GM20000 (cell line): ENCODE data around the gene GLOD5.

Experiments
- DNase-seq: peaks from one replicate; pipeline ENCODE4 v3.0.0; 2012; ENCODE audit warnings: low spot score
- TF ChIP-seq, protein P1 (sequence below): IDR thresholded peaks from 2 replicates; pipeline ENCODE4 v1.5.1; 2012; ENCODE audit warnings: mild to moderate bottlenecking, control low read depth; ENCODE audit errors: extremely low read depth, missing control alignments

Gene GLOD5

DNA sequence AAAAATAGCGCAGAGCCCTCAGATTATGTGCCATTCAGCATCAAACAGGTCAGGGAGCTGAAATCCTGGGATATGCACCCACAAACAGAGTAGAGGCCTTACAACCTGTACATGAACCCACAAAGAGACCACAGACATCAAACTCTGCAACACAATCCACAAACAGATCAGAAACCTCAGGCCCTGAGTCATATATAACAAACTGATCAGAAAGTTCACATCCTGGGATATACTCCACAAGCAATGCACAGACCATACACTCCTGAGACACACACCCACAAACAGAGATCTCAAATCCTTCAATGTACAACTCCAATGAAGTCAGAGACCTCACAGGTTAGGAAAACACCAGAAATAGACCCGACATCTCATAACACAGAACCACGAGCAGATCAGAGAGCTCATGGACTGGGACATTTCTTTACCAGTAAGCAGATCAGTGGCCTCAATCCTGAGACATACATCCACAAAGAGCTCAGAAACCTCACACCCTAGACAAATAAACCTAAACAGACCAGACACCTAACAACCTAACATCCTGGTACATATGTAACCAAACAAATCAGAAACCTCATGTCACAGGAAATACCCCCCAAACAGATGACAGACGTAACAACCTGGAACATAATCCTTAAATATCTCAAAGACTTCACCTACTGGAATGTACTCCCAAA is 40.8 kb upstream of the GLOD5 start:
- DNase-seq, result no peak
- TF ChIP-seq, protein P1, sequence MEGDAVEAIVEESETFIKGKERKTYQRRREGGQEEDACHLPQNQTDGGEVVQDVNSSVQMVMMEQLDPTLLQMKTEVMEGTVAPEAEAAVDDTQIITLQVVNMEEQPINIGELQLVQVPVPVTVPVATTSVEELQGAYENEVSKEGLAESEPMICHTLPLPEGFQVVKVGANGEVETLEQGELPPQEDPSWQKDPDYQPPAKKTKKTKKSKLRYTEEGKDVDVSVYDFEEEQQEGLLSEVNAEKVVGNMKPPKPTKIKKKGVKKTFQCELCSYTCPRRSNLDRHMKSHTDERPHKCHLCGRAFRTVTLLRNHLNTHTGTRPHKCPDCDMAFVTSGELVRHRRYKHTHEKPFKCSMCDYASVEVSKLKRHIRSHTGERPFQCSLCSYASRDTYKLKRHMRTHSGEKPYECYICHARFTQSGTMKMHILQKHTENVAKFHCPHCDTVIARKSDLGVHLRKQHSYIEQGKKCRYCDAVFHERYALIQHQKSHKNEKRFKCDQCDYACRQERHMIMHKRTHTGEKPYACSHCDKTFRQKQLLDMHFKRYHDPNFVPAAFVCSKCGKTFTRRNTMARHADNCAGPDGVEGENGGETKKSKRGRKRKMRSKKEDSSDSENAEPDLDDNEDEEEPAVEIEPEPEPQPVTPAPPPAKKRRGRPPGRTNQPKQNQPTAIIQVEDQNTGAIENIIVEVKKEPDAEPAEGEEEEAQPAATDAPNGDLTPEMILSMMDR, result no peak

DNA sequence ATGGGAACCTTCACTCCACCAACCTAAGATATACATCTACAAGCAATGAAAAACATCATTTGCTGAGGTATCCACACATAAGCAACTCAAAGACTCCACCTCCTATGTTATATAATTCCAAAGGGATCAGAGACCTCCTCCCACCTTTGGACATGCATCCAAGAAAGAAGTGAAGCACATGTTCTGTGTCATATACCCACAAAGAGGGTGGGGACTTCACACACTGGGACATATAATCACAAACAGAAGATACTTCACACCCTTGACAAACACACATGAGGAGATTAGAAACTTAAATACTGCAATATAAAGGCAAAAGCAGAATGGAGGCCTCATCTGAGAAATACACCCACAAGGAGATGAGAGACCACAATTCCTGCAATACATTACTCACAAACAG is 39.6 kb upstream of the GLOD5 start:
- TF ChIP-seq, protein P1, result no peak
- no peak for DNase-seq

DNA sequence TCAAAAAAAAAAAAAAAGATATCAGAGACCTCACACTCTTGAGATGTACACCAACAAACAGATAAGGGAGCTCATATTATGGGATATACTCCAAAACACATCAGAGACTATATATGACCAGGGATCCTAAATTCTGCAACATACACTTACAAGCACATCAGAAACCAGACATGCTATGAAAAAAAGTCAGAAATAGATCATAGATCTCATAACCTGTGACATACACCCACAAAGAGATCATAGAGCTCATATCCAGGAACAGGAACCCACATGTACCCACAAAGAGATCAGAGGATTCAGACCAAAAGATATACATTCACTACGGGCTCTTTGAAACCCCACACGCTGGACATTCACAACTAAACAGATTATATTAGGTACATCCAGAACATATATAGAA is 35.0 kb upstream of the GLOD5 start:
- no peak for DNase-seq
- TF ChIP-seq, protein P1, result no peak

DNA sequence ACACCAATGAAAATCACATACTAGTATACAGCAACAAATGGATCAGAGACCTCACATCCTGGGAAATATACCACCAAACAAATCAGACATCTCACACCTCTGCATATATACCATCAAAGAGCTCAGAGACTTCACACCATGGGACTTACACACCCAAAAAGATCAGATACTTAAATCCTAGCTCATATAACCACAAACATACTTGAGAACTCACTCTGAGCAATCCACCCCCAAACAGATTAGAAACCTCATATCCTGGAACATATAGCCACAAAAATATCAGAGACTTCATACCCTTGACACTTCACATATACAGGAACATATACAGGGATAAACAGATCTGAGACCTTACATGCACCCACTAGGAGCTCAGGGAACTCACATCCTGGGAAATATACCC is 32.9 kb upstream of the GLOD5 start:
- no peak for DNase-seq
- TF ChIP-seq, protein P1, result no peak

DNA sequence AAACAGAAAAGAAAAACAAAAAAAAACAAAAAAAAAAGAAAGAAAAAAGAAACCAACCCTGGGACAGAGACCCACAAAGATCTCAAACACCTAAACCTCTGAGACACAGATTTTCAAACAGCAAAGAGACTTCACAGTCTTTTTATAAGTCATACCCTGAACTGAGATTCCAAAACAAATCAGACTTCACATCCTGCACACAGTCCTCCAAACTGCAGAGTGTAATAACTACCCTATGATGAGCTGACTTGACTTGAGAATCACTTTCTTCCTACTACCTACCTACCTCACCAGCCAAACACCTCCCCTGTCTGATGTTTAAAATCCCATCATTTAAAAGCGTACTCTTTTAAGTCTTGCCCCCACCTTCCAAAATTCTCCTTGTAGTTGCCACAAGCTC is 25.2 kb upstream of the GLOD5 start:
- no peak for DNase-seq
- TF ChIP-seq, protein P1, result no peak

DNA sequence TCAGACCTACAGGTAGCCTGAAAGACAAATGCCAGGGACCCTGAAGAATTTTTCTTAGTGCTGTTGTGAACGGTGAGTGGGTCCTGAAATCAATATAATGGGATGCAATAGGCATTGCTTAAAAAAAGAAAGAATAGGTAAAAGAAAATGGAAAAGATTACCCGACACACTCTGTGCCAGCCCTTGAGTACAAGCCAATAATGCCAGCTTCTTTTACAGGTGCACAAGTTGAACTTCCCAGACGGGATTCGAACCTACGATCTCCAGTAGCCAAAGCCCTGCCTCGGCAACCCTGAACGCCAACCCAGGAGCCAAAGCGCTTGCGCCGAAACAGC is 24.7 kb upstream of the GLOD5 start:
- TF ChIP-seq, protein P1, result no peak
- no peak for DNase-seq

DNA sequence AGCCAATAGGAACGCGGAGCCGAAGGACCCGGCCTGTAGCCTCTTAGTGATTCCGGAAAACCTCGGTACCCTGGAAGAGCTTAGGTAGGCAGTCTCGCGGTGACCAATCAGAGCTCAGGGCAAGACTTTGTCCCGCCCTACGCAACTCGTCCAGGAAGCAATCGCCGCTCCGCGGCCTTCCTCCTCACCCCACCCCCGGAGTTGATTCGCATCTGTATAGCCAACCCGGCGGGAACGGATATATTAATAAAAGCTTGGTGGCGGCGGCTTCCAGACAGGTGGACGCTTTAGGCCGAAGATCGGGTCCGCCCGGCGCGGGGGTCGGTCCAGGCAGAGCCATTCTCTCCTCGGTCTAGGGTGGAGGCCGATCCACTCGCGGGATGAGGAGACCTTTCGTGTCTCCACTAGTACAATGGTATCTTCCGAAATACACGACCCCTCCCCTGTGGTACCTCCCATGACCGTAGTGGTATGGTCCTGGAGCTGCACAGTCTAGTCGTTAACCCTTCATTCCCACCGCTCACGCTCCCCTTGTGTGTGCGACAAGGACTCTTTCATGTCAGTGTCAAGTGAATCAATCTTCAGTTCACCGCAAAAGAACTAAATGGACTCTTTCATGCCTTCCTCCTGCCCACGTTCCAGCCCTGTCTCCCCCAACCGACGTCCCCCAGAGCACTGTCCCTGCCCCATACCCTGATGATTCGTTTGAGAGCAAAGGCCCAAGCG is 24.2 kb upstream of the GLOD5 start:
- peak; percentile 86 for DNase-seq
- TF ChIP-seq, protein P1, result no peak
